ENCODE measurements around the gene SPATA9.

DNA sequence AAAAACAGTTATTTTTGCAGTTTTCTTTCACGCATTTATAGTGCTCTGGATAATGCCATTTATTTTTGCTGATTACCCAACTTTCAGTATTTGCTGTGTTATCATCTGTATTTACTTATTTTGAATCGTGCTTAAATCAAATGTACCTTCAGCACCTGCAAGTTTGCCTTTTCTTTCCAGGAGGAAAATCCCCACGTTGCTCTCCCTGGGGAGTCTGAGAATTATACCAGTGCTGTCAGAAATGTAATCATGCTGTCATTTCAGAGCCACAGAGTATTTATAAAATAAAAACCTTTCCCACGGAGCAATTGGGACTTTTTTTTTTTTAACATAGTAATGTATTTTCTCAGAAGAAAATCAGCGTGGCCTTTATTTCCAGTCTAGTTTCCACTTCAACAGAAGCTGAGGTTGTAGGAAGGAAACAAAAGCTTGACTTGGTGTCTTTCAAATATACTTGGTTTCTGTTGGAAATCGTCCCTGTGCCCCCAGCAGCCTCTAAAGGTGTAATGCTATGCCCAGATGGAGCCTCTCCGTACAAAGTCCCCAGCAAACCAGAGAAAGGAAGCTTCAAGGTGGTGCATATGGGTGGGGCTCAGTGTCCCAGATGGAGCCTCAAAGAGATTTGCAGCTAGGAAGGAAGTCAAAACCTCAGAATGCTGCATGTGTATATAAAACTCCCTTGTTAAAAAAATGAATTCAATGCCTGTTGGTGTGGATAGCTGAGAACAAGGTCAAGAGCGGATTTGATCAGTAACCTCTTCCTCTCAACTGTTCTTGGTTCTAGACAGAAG, 60.8 kb downstream of the SPATA9 start:
- TF ChIP-seq, protein P1, sequence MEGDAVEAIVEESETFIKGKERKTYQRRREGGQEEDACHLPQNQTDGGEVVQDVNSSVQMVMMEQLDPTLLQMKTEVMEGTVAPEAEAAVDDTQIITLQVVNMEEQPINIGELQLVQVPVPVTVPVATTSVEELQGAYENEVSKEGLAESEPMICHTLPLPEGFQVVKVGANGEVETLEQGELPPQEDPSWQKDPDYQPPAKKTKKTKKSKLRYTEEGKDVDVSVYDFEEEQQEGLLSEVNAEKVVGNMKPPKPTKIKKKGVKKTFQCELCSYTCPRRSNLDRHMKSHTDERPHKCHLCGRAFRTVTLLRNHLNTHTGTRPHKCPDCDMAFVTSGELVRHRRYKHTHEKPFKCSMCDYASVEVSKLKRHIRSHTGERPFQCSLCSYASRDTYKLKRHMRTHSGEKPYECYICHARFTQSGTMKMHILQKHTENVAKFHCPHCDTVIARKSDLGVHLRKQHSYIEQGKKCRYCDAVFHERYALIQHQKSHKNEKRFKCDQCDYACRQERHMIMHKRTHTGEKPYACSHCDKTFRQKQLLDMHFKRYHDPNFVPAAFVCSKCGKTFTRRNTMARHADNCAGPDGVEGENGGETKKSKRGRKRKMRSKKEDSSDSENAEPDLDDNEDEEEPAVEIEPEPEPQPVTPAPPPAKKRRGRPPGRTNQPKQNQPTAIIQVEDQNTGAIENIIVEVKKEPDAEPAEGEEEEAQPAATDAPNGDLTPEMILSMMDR (IDR thresholded peaks at IDR 0.05; ENCODE audit: borderline replicate concordance, extremely low read depth, low read length, poor library complexity, severe bottlenecking), result no peak
- no peak for TF ChIP-seq EZH2 (IDR thresholded peaks at IDR 0.05; ENCODE audit: borderline replicate concordance, low read depth, low read length, severe bottlenecking)

Data from DND-41 (cell line).